ENCODE results near the gene MTRF1. TPM values are rescaled to one million over a fixed set of nuclear protein-coding genes. Genes with fewer than 3 reads are reported as not detected.

MTRF1 gene
- total RNA-seq, 6 experiments from 2014 or later = 6.0 to 10.5 (median 7.4) TPM

DNA sequence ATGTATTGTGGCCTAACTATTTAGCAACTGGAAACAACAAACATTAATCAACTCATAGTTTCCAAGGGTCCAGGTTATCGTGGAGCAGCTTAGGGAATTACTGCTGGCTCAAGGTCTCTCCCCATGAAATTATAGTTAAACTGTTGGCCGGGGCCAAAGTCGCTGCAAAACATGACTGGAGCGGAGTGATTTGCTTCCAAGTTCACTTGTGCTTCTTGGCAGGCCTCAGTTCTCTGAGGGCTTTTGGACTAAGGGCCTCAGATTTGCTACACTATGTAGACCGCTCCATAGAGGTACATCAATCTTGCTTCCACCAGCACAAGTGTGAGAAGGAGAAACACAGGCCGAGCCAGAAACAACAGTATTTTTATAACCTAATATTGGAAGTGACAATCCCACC lies 59.6 kb downstream of the MTRF1 start:
- Histone ChIP-seq H3K27me3 (no peaks in the 10 kb centered on the region), H3K36me3 (no peaks in the 10 kb centered on the region), H3K4me3 (no peak overlapping the region), H3K4me1 (no peaks in the 10 kb centered on the region), H3K9me3 (no peaks in the 10 kb centered on the region), H3K27ac (no peak overlapping the region)
- intact Hi-C loops (cut with DNase I) = no loop called here
- 89% methylated on average over 1 of the region's 6 CpGs for WGBS (ENCODE audit: insufficient coverage, low coverage, low lambda C conversion rate, missing lambda C conversion rate)
- DNase-seq (no peak), ATAC-seq (no peak)
- TF ChIP-seq, protein P1, sequence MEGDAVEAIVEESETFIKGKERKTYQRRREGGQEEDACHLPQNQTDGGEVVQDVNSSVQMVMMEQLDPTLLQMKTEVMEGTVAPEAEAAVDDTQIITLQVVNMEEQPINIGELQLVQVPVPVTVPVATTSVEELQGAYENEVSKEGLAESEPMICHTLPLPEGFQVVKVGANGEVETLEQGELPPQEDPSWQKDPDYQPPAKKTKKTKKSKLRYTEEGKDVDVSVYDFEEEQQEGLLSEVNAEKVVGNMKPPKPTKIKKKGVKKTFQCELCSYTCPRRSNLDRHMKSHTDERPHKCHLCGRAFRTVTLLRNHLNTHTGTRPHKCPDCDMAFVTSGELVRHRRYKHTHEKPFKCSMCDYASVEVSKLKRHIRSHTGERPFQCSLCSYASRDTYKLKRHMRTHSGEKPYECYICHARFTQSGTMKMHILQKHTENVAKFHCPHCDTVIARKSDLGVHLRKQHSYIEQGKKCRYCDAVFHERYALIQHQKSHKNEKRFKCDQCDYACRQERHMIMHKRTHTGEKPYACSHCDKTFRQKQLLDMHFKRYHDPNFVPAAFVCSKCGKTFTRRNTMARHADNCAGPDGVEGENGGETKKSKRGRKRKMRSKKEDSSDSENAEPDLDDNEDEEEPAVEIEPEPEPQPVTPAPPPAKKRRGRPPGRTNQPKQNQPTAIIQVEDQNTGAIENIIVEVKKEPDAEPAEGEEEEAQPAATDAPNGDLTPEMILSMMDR (IDR thresholded peaks at IDR 0.05) = no peak
- no peak for TF ChIP-seq POLR2A (IDR thresholded peaks at IDR 0.05)

DNA sequence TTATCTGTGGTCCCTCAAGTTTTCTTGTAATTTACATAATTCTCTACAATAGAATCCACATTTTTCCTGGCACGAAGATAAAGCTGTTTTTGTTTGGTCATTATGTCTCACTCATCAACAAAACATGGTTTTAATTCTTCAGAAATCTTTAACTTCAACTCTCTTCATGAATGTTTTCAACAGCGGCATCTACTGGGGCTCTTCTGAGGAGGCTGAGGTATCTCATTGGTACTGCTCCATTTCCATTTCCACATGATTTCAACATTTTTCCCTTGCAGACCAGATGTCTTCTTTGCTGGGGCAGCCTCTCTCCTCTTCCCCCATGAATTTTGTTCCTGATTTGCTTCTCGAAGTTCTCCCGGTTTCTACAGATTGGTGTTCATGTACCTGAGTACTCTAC lies 63.2 kb downstream of the MTRF1 start:
- intact Hi-C loops (cut with DNase I) = no loop called here

GRCh38 chr13:41199526-41199925 lies 63.9 kb downstream of the MTRF1 start:
- H3K4me1 ChIP-seq = no peaks in the 10 kb centered on the region
- WGBS (ENCODE audit: insufficient coverage, low coverage, low lambda C conversion rate, missing lambda C conversion rate) = 94% methylated on average over 2 of the region's 2 CpGs
- intact Hi-C loops (cut with DNase I) = loop anchor here (10.0 kb wide), 1 partner anchor 65 kb away; the partner anchor contains the start of gene KBTBD6 (in 2 of the 2)
- no peak for TF ChIP-seq POLR2A (IDR thresholded peaks at IDR 0.05)
- TF ChIP-seq, protein P1 (IDR thresholded peaks at IDR 0.05) = no peak
- ATAC-seq (no peak), DNase-seq (no peak)
- no peaks in the 10 kb centered on the region for H3K9me3 ChIP-seq
- no peak overlapping the region for H3K4me3 ChIP-seq
- H3K36me3 ChIP-seq = no peaks in the 10 kb centered on the region
- no peaks in the 10 kb centered on the region for H3K27me3 ChIP-seq
- no peak overlapping the region for H3K27ac ChIP-seq

More for the DNA sequence above, 63.2 kb downstream of the MTRF1 start:
- Histone ChIP-seq H3K4me1 (no peaks in the 10 kb centered on the region), H3K27me3 (no peaks in the 10 kb centered on the region), H3K36me3 (no peaks in the 10 kb centered on the region), H3K9me3 (no peaks in the 10 kb centered on the region), H3K4me3 (no peak overlapping the region), H3K27ac (no peak overlapping the region)
- ATAC-seq (no peak), DNase-seq (no peak)
- WGBS (ENCODE audit: insufficient coverage, low coverage, low lambda C conversion rate, missing lambda C conversion rate) = 78% methylated on average over 4 of the region's 4 CpGs
- TF ChIP-seq, protein P1 (IDR thresholded peaks at IDR 0.05) = no peak
- TF ChIP-seq POLR2A (IDR thresholded peaks at IDR 0.05) = no peak

DNA sequence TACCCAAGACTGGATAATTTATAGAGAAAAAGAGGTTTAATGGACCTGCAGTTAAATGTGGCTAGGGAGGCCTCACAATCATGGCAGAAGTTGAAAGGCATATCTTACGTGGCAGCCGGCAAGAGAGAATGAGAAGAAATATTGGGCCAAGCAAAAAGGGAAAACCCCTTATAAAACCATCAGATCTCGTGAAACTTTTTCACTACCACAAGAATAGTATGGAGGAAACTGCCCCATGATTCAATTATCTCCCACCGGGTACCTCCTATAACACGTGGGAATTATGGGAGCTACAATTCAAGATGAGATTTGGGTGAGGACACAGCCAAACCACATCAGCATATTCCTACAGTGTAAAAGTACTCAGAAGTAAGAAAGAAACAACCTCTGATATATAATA lies 64.3 kb downstream of the MTRF1 start:
- H3K36me3 ChIP-seq = no peaks in the 10 kb centered on the region
- H3K27me3 ChIP-seq = no peaks in the 10 kb centered on the region
- intact Hi-C loops (cut with DNase I) = loop anchor here (10.0 kb wide), 1 partner anchor 64 kb away; the partner anchor contains the start of gene KBTBD6 (in 2 of the 2)
- H3K27ac ChIP-seq = no peak overlapping the region
- TF ChIP-seq, protein P1 (IDR thresholded peaks at IDR 0.05) = no peak
- TF ChIP-seq POLR2A (IDR thresholded peaks at IDR 0.05) = no peak
- no peaks in the 10 kb centered on the region for H3K9me3 ChIP-seq
- no peak overlapping the region for H3K4me3 ChIP-seq
- 66% methylated on average over 5 of the region's 5 CpGs for WGBS (ENCODE audit: insufficient coverage, low coverage, low lambda C conversion rate, missing lambda C conversion rate)
- DNase-seq (no peak), ATAC-seq (no peak)
- H3K4me1 ChIP-seq = no peaks in the 10 kb centered on the region

DNA sequence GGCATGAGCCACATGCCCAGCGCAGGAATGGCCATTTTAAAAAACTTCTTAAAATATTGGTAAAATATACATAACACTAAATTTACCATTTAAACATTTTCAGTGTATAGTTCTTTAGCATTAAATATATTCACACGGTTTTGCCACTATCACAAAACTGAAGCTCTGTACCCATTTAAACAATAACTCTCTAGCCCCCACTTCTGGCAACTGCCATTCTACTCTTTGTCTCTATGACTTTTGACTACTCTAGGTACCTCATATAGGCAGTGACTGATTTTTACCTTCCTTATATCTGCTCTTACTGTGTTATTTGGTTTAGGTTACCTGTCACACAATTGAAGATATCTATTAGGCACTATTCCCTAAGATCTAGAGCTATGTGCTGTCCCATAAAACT lies 66.8 kb downstream of the MTRF1 start:
- ATAC-seq (no peak), DNase-seq (no peak)
- H3K27me3 ChIP-seq = no peaks in the 10 kb centered on the region
- H3K9me3 ChIP-seq = no peaks in the 10 kb centered on the region
- intact Hi-C loops (cut with DNase I) = loop anchor here (10.0 kb wide), 1 partner anchor 62 kb away; the partner anchor contains the start of gene KBTBD6 (in 2 of the 2)
- TF ChIP-seq, protein P1 (IDR thresholded peaks at IDR 0.05) = peak in 2 of 4 donors; percentile 1 to 10
- TF ChIP-seq POLR2A (IDR thresholded peaks at IDR 0.05) = no peak
- H3K36me3 ChIP-seq = no peaks in the 10 kb centered on the region
- H3K4me3 ChIP-seq = no peak overlapping the region
- 63% methylated on average over 2 of the region's 2 CpGs for WGBS (ENCODE audit: insufficient coverage, low coverage, low lambda C conversion rate, missing lambda C conversion rate)
- peaks cover 0 to 14% (median 6%) of the 10 kb centered on the region in 4 donors for H3K4me1 ChIP-seq
- no peak overlapping the region for H3K27ac ChIP-seq

Data from right lobe of liver (tissue), 6 donors.